Kasumi-1 (cell line): ENCODE measurements around the gene CD40.
"Not testable (repeated sequence)": the region's sequence is repeated elsewhere in the genome, so short reads cannot be mapped to it uniquely, and the experiment has no call there.

Experiments
- DNase-seq, 2 experiments: peaks; one replicate each; lab custom pipeline; 2025; lab: John Stamatoyannopoulos, UW

The CD40 gene

DNA sequence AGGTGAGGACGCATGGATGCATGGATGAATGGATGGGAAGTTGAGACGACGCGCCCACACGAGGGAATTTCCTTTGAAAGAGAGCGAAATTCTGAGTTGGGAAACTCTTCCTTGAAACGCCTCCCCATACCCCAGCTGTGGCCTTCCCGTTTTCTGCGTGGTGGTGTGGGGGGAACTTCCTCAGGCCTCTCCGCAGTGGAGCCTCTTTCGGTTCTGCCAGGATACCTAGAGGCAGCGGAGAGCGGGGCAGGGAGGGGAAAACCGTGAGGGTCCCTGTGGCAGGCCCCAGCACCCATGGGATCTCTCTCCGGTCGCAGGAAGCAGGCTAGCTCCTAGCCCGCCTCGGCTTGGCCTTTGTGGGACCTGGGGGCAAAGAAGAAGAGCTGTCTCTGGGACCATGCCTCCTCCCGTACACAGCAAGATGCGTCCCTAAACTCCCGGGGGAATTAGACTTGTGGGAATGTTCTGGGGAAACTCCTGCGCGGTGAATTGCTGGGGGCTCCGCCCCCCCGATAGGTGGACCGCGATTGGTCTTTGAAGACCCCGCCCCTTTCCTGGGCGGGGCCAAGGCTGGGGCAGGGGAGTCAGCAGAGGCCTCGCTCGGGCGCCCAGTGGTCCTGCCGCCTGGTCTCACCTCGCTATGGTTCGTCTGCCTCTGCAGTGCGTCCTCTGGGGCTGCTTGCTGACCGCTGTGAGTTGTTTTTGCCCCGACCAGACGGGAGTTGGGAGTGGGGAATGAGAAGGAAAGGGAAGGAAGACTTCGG, at the start of gene CD40:
Gene CD40 (plus strand): TSS at position 611 of the 764 bp plus-strand sequence. CDS start 30 bp downstream, at position 641.
- peak; percentile 6 to 19 for DNase-seq

DNA sequence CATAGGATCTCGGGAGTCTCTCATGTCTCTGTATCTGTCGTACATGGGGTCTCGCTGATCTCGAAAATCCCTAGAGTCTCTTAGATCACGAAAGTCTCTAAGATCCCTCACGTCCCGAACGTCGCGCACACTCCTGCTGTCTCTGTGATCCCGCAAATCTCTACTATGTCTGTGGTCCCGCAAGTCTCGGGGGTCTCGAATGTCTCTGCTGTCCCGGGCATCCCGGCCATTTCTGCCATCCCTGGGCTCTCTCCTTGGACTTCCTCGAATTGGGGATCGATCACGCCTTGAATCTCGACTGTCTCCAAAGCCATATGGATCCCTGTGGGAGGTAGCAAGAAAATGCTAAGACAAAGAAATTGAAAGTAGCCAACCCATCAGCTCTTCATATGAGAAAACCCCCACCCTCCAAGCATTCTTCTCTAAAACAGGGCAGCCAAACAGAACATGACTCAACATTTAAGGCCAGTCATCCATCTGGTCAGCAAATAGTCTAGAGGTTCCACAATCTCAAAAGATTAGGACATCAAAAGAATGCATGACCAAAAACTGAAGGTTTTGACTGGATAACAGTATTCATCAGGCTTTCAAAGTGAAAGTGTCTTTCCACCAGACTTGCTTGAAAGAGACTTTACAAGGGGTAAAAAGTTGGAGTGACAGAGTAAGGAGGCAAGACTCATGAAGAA, 47.8 kb upstream of the CD40 start:
- DNase-seq: no peak

DNA sequence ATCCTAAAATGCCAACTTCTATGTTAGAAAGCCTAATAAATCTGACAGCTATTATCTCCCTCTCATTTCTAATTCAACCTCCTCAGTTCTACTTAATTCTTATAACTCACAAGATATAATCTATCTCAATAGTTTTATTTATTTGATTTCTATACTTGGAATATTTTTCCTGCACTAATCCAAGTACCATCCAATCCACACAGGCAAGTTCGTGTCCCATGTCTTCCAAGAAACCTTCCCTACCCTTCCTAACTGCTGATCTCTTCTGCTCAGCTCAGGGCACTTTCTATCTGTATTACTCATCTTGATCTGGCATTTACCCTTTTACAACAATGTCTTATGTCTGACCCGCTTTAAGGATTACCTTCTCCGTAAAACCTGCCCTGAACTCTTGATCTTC, 46.5 kb upstream of the CD40 start:
- DNase-seq: no peak

DNA sequence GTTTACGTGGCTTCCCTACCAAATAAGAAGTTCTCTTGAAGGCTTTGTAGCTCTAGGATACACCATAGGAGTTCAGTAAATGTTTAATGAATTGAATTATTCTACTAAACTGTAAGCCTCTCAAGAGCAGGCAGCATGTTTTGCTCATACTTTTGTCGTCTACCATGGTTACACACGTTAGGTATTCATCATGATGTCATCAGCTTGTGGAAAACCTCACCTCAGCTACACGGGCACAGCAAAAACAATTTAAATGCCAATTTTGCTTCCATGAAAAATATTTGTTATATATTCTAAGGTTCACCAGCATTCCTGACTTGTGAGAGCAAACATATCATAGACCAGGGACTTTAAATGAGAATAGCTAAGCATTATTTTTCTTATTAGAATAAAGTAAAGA, 45.1 kb upstream of the CD40 start:
- DNase-seq: no peak

DNA sequence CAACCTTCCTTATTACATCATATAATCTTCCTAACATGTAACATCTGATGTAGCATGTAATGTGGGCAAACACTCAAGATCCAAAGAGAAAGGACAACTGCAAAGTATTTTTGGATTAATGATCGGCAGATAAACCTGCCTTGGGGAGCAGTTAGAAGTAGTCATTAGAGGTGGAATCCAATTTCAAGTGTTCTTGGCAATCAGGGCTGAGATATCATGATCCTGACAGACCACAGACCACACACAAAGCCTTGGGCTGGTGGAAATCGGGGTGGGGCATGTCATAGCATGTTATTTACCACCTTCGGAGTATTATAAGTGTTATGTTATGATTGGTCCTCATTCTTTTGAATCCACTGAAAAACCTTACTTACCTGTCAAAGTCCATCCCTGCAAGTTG, 44.7 kb upstream of the CD40 start:
- DNase-seq: no peak

DNA sequence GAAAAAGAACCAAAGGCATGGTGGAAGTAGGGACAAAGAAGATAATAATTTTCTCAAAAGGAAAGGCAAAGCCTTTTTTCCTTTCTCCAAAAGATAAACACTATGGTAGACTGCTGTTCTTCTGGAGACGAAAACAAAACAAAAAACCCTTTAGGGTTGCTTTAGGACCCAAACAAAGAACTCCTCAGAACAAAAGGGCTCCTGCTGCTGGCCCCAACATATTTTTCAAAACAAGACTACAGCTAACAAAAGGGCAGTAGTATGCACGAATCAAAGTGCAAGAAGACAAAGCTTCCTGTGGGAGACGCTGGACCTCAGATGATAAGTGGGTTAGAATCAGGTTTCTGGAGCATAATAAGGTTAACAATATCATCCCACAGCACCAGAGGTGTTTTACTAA, 44.1 kb upstream of the CD40 start:
- DNase-seq: no peak

DNA sequence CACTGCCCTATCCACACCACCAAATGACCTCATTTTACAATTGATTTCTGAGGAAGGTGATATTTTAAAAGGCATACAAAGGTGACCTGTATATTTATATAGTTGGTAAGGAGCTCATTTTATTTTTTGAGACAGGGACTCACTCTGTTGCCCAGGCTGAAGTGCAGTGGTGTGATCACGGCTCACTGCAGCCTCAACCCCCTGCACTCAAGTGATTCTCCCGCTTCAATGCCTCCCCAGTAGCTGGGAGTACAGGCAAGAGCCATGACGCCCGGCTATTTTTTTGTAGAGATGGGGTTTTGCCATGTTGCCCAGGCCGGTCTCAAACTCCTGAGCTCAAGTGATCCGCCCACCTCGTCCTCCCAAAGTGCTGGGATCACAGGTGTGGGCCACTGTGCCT, 41.3 kb upstream of the CD40 start:
- DNase-seq: no peak

DNA sequence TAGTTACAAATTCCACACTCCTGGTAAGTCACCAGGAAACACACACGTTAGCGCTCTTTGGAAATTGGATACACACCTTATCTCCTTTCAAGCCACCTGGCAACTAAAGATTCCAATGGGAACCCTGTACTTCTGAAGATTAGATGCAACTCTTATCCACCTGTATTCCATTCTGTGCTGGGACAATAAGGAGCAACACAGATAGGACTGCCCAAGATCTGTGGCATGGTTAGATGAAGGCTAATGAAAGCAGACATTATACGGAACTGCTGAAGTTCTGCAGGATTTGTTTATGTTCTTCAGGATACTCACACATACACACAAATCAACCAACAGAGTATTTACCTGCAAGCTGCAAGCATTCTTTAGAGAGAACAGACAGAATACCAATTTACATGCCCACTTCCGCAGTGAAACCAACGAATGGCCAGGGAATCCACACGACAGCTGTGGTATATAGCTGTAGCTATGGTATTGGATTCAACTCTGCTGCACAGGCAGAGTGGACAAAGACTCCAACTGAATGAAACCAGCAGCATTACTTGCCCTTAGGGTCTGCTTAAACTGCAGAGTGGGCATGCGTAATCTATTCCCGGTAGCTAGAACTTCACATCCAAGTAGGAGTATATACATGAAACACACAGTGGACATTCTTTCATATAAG, 40.3 kb upstream of the CD40 start:
- DNase-seq: no peak

DNA sequence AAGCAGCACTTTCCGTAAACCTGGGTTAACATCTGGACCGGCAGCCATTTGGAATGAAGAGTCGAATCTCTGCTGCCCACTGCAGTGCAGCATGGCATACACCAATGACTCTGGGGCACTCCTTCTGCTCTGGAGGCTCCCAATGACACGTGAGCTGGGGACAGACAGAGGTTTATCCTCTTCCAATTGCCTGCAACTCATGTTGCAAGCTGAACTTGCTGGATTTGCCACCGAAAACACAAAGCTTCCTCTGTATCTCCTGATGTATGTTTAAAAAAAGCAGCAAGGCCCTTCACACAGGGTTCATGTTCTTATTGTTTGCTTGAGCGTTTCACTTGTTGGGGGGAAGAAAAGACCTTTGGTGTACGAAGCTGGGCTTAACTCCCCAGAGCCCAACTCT, 39.2 kb upstream of the CD40 start:
- no peak for DNase-seq

DNA sequence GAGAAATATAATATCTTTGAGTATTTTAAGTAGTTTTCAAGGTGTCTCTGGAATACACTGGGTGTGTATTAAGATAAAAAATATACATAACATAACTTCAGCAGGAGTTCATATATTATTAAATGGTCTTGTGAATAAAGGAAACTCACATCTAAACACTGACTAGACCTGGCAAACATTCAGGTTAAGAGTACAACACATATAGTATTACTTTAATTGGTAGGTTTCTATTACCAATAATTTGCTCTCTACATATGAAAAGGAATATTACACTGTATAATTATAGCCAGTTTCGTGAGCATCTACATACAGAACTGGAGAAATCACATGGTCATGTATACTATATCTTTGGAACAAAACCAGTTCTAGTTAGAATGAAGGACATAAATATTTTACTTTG, 37.0 kb upstream of the CD40 start:
- no peak for DNase-seq

DNA sequence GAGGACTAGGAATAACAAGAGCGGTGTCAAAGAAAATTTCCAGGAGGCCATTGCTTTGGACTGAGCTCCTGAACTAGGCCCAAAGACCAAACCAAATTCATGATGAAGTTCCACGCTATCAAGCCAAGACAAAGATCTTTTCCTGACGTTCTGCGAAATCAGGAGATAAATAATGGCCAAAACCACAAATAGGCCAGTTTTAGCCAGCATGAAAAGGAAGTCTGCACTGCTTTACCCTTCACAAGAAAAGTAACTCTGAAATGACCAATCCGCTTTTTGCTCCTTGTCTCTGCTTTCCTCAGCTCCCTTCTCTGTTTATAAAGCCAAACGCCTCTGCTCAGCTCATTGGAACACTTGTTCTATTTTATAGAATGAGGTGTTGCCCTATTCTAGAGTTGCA, 35.0 kb upstream of the CD40 start:
- no peak for DNase-seq

DNA sequence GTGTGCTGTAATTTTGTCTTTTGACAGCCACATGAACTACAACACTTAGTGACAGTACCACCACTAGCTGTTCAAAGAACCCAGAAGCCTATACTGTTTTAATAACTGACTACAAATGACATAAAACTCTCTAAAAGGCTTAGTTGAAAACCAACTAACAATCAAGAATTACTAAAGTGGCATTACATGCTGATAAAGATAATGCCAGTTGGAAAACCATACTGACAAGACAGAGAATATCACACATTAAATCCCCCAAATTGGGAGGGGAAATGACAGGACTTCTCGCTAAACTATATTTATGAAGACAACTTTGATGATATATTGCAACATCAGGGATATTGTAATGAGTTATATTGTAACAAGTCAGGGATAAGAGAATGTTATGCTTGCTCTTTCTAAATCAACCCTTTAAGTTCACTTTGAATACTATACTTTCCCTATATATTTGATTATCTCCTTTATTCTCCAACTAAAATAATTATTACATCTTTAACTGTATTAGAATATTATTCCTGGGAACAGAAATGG, 34.5 kb upstream of the CD40 start:
- DNase-seq: no peak

DNA sequence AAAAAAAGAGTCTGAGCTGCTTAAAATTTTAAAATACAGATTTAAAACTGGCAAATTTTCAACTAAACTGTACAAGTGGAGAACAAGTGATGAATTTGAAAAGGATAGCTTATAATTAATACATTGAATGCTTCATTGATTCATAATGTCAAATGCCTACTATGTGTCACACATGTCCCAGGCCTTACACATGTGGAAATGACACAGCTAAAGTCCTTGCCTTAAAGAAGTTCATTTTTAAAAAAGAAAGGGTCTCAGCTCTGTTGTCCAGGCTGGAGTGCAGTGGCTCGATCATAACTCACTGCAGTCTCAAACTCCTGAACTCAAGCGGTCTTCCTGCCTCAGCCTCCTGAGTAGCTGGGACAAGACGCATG, 33.3 kb upstream of the CD40 start:
- DNase-seq: no peak

DNA sequence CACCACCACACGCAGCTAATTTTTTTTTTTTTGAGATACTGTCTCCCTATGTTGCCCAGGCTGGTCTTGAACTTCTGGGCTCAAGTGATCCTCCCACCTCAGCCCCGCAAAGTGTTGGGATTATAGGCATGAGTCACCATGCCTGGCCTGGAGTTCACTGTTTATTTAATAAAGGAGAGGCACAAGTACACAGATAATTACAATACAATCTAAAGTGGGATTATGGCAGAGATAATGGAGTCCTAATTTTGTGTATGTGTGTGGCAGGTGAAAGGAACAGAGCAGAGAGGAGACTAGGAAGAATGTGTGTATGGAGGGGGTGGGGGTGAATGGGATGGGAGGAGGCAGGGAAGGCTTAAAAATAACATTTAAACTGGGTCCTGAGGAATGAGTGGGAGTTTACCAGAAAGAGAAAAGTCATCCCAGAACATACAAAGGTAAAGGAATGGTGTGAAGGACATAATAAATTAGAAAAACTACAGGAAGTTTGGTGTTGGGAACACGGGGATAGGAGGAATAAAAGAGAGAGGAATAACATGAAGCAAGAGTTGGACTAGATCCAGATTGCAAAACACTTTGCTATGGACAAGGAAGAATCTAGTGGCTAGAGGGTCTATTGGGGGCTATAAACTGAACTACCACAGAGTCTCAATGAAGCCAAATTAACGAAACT, 32.8 kb upstream of the CD40 start:
- DNase-seq: no peak

DNA sequence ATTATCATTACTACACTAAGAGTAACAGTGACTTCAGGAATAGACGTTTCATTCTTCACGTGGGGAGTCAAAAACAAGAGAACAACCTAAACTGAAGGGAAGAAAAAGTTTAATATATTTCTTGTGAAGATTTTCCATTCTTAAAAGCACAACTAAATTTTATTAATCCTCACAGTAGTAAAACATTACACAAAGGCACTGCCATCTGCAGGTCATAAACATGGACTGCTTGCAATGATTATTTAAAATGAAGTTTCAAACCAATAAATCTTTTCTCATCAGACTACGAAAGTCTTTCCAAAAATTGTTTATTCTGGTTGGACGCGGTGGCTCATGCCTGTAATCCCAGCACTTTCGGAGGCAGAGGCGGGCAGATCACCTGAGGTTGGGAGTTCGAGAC, 31.0 kb upstream of the CD40 start:
- DNase-seq: peak; percentile 25 to 47

DNA sequence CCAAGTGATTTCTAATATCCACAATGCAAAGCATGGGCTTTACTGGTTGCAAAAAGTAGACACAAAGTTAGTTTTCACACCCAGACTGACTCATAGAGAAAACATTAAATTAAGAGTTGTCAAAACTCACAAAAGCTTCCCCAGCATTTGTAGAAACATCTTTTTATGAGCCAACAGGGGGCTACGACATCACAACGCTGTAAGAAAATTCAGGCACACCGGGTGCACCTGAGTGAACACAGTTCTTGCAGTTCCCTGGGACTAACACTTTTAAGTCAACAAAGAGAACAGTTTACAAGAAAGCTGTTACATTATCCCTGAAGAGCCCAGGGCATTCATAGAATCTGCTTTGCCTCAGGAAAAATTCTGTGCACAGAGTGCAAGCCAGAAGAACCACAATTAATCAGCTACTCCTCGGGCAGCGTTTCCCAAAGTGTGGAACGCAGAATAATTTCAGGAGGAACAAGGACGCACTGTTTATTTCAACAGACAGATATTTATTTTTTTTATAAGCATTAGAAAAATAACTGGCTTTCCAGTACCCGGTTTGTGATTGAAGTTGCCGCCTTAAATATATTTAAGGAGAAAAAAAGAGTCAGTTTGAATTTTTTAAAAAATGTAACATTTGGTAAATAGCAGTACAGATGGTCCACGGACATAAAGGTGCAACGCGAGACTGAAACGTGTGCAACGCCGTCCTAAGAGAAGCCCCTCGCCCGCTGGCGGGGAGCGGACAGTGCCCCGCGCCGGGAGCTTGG, 29.5 kb upstream of the CD40 start:
- peak in 1 of 2 experiments; percentile 19 for DNase-seq

DNA sequence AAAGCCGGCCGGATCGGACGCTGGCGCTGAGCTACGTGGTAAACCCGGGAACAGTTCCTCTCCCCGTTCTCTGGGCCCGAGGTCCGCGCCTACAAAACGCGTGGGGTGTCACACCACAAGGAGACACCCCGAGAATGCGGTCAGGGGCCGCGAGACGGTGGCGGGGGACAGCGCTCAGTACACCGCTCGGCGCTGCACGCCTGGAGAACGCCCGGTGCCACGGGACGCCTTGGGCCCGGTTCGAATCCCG, 29.0 kb upstream of the CD40 start:
- peak in 1 of 2 experiments; percentile 44 for DNase-seq

DNA sequence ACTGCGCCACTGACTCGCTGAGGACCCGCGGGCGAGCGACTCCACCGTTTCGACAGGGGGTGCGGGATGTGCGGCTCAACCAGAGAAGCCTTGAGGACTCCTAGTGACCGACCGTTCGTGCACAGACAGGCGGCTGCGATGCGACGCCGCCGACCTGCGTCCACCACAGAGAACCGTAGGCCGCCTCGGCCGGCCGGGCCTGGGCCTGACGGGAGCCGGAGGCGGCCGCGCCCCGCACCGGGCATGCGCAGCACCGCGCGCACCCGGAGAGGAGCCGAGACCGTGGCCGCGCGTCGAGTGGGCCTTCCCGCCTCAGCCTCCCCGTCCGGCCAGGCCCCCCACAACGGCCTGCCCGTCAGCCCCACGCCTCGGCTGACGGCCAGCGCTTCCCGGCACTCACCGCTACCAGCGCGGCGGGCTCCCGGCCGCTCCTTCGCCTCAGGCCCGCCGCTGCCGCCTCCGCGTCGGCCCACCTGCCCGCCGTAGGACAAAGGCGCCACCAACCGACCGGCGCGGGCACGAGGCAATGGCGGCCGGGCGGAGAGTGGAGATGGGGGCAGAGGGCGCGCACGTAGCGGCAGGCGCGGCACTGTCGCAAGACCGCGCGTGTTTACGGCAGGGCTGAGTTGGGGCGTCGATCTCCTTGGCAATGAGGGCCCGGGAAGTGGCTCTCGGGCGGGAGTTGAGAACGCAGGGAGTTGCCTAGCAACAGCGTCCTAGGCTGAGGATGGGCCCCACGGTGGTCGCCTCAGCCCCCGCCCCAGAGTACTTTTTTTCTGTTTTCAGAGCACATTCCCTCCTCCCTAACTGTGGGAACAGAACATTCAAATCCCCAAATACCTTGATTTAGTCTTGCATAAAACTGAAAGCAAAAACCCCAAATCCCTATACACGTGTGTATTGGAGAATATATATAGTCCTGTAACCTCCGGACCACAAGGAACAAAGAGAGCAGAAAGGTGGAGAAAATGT, 28.4 kb upstream of the CD40 start, which contains the start of gene NCOA5:
Gene NCOA5 (minus strand): TSS at position 546 of the 972 bp plus-strand sequence. CDS start 10,538 bp downstream, outside the sequence.
- DNase-seq: peak; percentile 89 to 91

DNA sequence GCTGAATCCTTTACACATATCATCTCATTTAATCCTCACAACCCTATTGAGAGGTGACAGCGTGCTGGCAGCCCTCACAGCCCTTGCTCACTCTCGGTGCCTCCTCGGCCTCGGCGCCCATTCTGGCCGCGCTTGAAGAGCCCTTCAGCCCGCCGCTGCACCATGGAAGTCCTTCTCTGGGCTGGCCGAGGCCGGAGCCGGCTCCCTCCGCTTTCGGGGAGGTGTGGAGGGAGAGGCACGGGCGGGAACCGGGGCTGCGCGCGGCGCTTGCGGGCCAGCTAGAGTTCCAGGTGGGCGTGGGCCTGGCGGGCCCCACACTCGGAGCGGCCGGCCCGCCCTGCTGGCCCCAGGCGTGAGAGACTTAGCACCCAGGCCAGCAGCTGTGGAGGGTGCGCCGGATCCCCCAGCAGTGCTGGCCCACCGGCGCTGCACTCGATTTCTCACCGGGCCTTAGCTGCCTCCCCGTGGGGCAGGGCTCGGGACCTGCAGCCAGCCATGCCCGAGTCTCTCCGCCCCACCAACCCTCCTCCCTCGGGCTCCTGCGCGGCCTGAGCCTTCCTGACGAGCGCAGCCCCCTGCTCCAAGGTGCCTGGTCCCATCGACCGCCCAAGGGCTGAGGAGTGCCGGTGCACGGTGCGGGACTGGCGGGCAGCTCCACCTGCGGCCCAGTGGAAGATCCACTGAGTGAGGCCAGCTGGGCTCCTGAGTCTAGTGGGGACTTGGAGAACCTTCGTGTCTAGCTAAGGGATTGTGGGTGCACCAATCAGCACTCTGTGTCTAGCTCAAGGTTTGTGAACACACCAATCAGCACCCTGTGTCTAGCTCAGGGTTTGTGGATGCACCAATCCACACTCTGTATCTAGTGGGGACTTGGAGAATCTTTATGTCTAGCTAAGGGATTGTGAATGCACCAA, 26.2 kb upstream of the CD40 start:
- DNase-seq: not testable (repeated sequence)
